A673 (cell line): ENCODE results near the gene ATP2B3. TPM values are rescaled to one million over a fixed set of nuclear protein-coding genes. Genes with fewer than 3 reads are reported as not detected.

Experiments used
- BruUV-seq: library from RNA; stranded (reverse); fragments of 400-500 nt; replicated peaks from 2 replicates; lab custom pipeline; 2021; lab: Mats Ljungman, UMichigan
- CTCF ChIA-PET: fragments of 300-600 bp; sonication (Branson Sonifier 250); formaldehyde crosslinking; loops from one replicate; lab custom pipeline; 2022; ENCODE audit warnings: antibody characterized with exemption; lab: Charles Lee
- POLR2A ChIA-PET: fragments of 300-600 bp; sonication (Branson Sonifier 250); formaldehyde crosslinking; loops from one replicate; lab custom pipeline; 2022; ENCODE audit warnings: antibody characterized with exemption; ENCODE audit not compliant: low non-redundant PET; lab: Charles Lee
- DNase-seq: peaks from one replicate; pipeline ENCODE4 v3.0.0-alpha.2; 2015; ENCODE audit warnings: low spot score
- H3K27ac ChIP-seq: fragments of 200-600 bp; sonication (generic); 2 replicates; pipeline ENCODE4 v1.5.1; 2016; ENCODE audit warnings: mixed run types, low read depth, mild to moderate bottlenecking, mixed read lengths, antibody characterized with exemption, low read length; ENCODE audit not compliant: poor library complexity, severe bottlenecking
- H3K27me3 ChIP-seq: fragments of 200-600 bp; sonication (generic); replicated peaks from 2 replicates; pipeline ENCODE4 v1.6.1; 2017; ENCODE audit warnings: mixed run types, low read depth, mild to moderate bottlenecking, mixed read lengths, antibody characterized with exemption, low read length; ENCODE audit not compliant: insufficient read depth, poor library complexity
- H3K36me3 ChIP-seq: fragments of 200-600 bp; sonication (generic); 2 replicates; pipeline ENCODE4 v1.6.1; 2016; ENCODE audit warnings: mixed run types, mild to moderate bottlenecking, mixed read lengths, antibody characterized with exemption, low read length; ENCODE audit not compliant: insufficient read depth, poor library complexity, severe bottlenecking
- H3K4me1 ChIP-seq: fragments of 200-600 bp; sonication (generic); 2 replicates; pipeline ENCODE4 v1.6.1; 2017; ENCODE audit warnings: mixed run types, mild to moderate bottlenecking, mixed read lengths, antibody characterized with exemption, low read length; ENCODE audit not compliant: insufficient read depth, poor library complexity, severe bottlenecking
- H3K4me3 ChIP-seq: fragments of 200-600 bp; sonication (generic); 2 replicates; pipeline ENCODE4 v1.5.1; 2016; ENCODE audit warnings: low read depth, mixed run types, mild to moderate bottlenecking, mixed read lengths, low read length; ENCODE audit not compliant: poor library complexity, severe bottlenecking
- H3K9me3 ChIP-seq: fragments of 200-600 bp; sonication (generic); 2 replicates; pipeline ENCODE4 v1.6.1; 2016; ENCODE audit warnings: mixed run types, low read depth, mild to moderate bottlenecking, mixed read lengths, antibody characterized with exemption, low read length; ENCODE audit not compliant: poor library complexity, severe bottlenecking
- EZH2 ChIP-seq: fragments of 200-600 bp; sonication (generic); IDR thresholded peaks from 2 replicates; pipeline ENCODE4 v1.6.1; 2017; ENCODE audit warnings: borderline replicate concordance, low read depth, mild to moderate bottlenecking, mixed read lengths, antibody characterized with exemption, low read length; ENCODE audit not compliant: poor library complexity, severe bottlenecking
- intact Hi-C: fragments of 100-400 bp; cut with micrococcal nuclease; formaldehyde crosslinking; loops from one replicate; pipeline ENCODE4 v1.10.0; 2022; ENCODE audit not compliant: unreplicated experiment
- total RNA-seq: library from RNA; stranded (reverse); gene quantifications from 2 replicates; pipeline ENCODE4 v1.2.3, GENCODE V29; 2021
- TF ChIP-seq, protein P1 (sequence below): fragments of 300-800, 200-600 bp; sonication (generic); conservative IDR thresholded peaks from 2 replicates; pipeline ENCODE4 v1.5.1; 2017; ENCODE audit warnings: low read depth, mild to moderate bottlenecking, antibody characterized with exemption, low read length, moderate library complexity, mixed read lengths

Gene ATP2B3
- total RNA-seq, 1 experiment from 2014 or later, result 0.11 TPM

DNA sequence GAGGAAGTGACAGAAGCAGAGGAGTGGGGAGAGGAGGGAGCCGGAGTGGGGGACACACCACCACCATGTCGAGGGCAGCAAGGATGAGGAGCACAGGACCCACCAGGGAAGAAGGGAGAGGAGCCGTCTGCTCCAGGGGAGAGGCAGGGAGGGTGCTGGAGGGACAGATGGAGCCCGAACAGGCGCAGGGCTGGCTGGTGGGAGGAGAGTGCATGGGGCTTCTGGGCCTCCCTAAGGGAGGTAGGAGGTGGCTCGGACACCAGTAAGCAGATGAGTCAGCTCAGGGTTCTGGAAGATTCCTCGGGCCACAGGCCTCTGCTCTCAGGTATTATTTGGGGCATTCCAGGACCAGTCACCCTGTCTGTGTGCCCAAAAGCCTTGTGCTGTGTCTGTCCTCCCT lies 29.8 kb downstream of the ATP2B3 start:
- Histone ChIP-seq H3K4me1 (no peaks in the 10 kb centered on the region), H3K27ac (no peak overlapping the region), H3K36me3 (no peaks in the 10 kb centered on the region), H3K4me3 (no peak overlapping the region), H3K27me3 (no peaks in the 10 kb centered on the region), H3K9me3 (no peaks in the 10 kb centered on the region)
- CTCF ChIA-PET, result no interaction called here
- POLR2A ChIA-PET, result no interaction called here
- no peak for DNase-seq
- no TSS peak for BruUV-seq
- intact Hi-C loops, result no loop called here
- TF ChIP-seq, protein P1, sequence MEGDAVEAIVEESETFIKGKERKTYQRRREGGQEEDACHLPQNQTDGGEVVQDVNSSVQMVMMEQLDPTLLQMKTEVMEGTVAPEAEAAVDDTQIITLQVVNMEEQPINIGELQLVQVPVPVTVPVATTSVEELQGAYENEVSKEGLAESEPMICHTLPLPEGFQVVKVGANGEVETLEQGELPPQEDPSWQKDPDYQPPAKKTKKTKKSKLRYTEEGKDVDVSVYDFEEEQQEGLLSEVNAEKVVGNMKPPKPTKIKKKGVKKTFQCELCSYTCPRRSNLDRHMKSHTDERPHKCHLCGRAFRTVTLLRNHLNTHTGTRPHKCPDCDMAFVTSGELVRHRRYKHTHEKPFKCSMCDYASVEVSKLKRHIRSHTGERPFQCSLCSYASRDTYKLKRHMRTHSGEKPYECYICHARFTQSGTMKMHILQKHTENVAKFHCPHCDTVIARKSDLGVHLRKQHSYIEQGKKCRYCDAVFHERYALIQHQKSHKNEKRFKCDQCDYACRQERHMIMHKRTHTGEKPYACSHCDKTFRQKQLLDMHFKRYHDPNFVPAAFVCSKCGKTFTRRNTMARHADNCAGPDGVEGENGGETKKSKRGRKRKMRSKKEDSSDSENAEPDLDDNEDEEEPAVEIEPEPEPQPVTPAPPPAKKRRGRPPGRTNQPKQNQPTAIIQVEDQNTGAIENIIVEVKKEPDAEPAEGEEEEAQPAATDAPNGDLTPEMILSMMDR, result no peak
- TF ChIP-seq EZH2, result no peak

DNA sequence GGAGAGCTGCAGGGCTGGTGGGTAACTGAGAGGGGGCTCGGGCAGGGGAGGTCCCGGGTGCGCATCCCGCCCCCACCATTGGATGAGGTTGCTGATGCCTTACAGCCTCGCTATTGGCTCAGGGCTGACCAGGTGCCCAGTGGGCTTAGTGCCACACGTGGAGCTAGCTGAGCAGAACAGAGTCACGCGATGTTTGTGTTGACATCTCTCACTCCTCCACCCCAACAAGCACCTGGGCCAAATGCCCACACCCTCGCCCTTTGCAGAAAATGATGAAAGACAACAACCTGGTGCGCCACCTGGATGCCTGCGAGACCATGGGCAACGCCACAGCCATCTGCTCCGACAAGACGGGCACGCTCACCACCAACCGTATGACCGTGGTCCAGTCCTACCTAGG lies 31.8 kb downstream of the ATP2B3 start:
- H3K27me3 ChIP-seq, result no peaks in the 10 kb centered on the region
- CTCF ChIA-PET, result interaction anchor here (1.4 kb wide), 1 partner anchor 10 kb away, joined by 4 read pairs; no protein-coding TSS in a partner anchor
- H3K36me3 ChIP-seq, result no peaks in the 10 kb centered on the region
- H3K27ac ChIP-seq, result no peak overlapping the region
- H3K4me3 ChIP-seq, result no peak overlapping the region
- no peaks in the 10 kb centered on the region for H3K9me3 ChIP-seq
- DNase-seq, result no peak
- TF ChIP-seq, protein P1, result no peak
- no peak for TF ChIP-seq EZH2
- BruUV-seq, result no TSS peak
- POLR2A ChIA-PET, result no interaction called here
- intact Hi-C loops, result no loop called here
- no peaks in the 10 kb centered on the region for H3K4me1 ChIP-seq

DNA sequence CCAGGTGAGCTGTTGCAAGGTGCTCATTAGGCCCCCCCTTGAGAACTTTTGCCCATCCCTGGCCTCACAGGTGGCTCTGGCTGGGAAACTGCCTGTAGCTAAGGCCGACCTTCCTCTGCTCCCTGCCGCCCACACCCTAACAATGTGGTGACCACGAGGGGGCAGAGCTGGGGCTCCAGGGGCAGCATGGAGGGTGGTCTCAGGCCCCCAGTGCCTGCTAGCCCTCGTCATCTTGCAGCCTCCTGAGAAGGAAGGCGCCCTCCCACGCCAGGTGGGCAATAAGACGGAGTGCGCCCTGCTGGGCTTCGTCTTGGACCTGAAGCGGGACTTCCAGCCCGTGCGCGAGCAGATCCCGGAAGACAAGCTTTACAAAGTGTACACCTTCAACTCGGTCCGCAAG lies 32.4 kb downstream of the ATP2B3 start:
- TF ChIP-seq, protein P1, result no peak; the same call in 1 of the 2 replicates
- TF ChIP-seq EZH2, result no peak
- no TSS peak for BruUV-seq
- CTCF ChIA-PET, result interaction anchor here (1.4 kb wide), 1 partner anchor 11 kb away, joined by 4 read pairs; no protein-coding TSS in a partner anchor

More for the DNA sequence above, 32.4 kb downstream of the ATP2B3 start:
- no peaks in the 10 kb centered on the region for H3K36me3 ChIP-seq
- H3K27ac ChIP-seq, result no peak overlapping the region
- intact Hi-C loops, result loop anchor here (10.0 kb wide), 1 partner anchor 405 kb away; no protein-coding TSS in a partner anchor
- no peak for DNase-seq
- H3K4me3 ChIP-seq, result no peak overlapping the region
- no peaks in the 10 kb centered on the region for H3K4me1 ChIP-seq
- H3K9me3 ChIP-seq, result no peaks in the 10 kb centered on the region
- POLR2A ChIA-PET, result no interaction called here
- H3K27me3 ChIP-seq, result no peaks in the 10 kb centered on the region
